ENCODE measurements around the gene GSN. TPM values are rescaled to one million over a fixed set of nuclear protein-coding genes. Genes with fewer than 3 reads are reported as not detected.

Gene GSN
- total and polyA plus RNA-seq, 2 of the 13 experiments (the other 11 are each of a cell fraction or from before 2014, with no cell fraction given): 294 to 307 TPM

DNA sequence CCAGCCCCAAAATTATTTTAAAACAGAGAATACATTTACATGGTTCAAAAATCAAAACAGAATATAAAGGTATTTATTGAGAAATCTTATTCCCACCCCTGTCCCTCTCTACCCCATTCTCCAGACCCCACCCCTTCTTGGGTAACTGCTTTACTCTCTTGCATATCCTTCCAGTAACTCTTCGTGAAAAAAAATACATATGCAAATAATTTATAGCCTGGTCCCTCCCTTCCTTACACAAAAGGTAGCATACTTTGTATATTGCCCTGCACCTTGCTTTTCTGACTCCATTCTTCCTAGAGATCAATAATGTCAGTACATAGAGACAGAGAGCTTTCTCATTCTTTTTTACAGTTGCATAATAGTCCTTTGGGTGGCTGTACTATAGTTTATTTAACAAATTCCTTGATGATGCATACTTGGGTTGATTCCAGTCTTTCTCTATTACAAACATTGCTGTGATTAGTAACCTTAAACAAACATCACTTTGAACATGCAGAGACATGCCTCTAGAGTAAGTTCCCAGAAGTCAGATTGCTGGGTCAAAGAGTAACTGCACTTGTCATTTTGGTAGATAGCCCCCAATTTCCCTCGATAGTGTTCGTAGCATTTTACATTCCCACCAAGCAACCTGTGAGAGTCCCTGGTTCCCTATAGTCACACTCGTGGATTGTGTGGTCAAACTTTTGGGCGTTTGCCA is 54.2 kb downstream of the GSN start (continued):
- TF ChIP-seq ZBTB43 (CRISPR knock-in tag; conservative IDR thresholded peaks at IDR 0.05) (peak; percentile 45; the same call in 1 of the 2 replicates), TGIF2 (CRISPR knock-in tag; IDR thresholded peaks at IDR 0.05) (peak; percentile 87), ISX (CRISPR knock-in tag; conservative IDR thresholded peaks at IDR 0.05) (no peak), DMAP1 (CRISPR knock-in tag; IDR thresholded peaks at IDR 0.05) (peak; percentile 48; the same call in 1 of the 2 replicates), ZNF331 (CRISPR knock-in tag; IDR thresholded peaks at IDR 0.05) (peak; percentile 88), ZNF335 (CRISPR knock-in tag; IDR thresholded peaks at IDR 0.05) (peak; percentile 42; the same call in 1 of the 2 replicates), HNRNPLL (IDR thresholded peaks at IDR 0.05; ENCODE audit: low read depth, low read length, poor library complexity, severe bottlenecking) (no peak), HDAC6 (IDR thresholded peaks at IDR 0.05; ENCODE audit: low read depth, low read length) (no peak), TEAD2 (CRISPR knock-in tag; IDR thresholded peaks at IDR 0.05) (no peak), RFX5 (IDR thresholded peaks at IDR 0.05; ENCODE audit: low read depth, low read length) (peak; percentile 21; the same call in 1 of the 2 replicates), ZNF18 (CRISPR knock-in tag; IDR thresholded peaks at IDR 0.05; ENCODE audit: insufficient replicate concordance) (peak; percentile 40), NFYC (CRISPR knock-in tag; IDR thresholded peaks at IDR 0.05) (peak; percentile 42; the same call in 1 of the 2 replicates), PBX2 (CRISPR knock-in tag; IDR thresholded peaks at IDR 0.05) (no peak), NFKBIZ (CRISPR knock-in tag; IDR thresholded peaks at IDR 0.05) (peak; percentile 93), TARDBP (CRISPR knock-in tag; IDR thresholded peaks at IDR 0.05) (peak; percentile 82; the same call in 1 of the 2 replicates), TAF15 (IDR thresholded peaks at IDR 0.05; ENCODE audit: low read depth, low read length, poor library complexity, severe bottlenecking) (no peak), TCF7L2 (IDR thresholded peaks at IDR 0.05; ENCODE audit: low read depth, low read length) (peak; percentile 53; the same call in 1 of the 2 replicates), ASH2L (IDR thresholded peaks at IDR 0.05; ENCODE audit: insufficient read length, low read depth, low read length) (peak; percentile 64), JDP2 (CRISPR knock-in tag; IDR thresholded peaks at IDR 0.05; ENCODE audit: borderline replicate concordance) (no peak; the same call in 1 of the 2 replicates)

All from HepG2 (cell line).